22Rv1 (cell line): Measurements from ENCODE around the gene FAM168A.
A peak's percentile ranks its signal among the peaks of the same experiment; 100 is the strongest.

Source experiments
- H3K27ac ChIP-seq: fragments of 450-650 bp; 2 replicates; pipeline ENCODE4 v1.5.1; 2017
- ZFX ChIP-seq: fragments of 450-650 bp; IDR thresholded peaks from 2 replicates; pipeline ENCODE4 v1.6.1; 2017; ENCODE audit warnings: antibody characterized with exemption, borderline replicate concordance
- TF ChIP-seq, protein P1 (sequence below): fragments of 450-650 bp; IDR thresholded peaks from 2 replicates; pipeline ENCODE4 v1.5.1; 2017; ENCODE audit warnings: mild to moderate bottlenecking

Gene FAM168A

DNA sequence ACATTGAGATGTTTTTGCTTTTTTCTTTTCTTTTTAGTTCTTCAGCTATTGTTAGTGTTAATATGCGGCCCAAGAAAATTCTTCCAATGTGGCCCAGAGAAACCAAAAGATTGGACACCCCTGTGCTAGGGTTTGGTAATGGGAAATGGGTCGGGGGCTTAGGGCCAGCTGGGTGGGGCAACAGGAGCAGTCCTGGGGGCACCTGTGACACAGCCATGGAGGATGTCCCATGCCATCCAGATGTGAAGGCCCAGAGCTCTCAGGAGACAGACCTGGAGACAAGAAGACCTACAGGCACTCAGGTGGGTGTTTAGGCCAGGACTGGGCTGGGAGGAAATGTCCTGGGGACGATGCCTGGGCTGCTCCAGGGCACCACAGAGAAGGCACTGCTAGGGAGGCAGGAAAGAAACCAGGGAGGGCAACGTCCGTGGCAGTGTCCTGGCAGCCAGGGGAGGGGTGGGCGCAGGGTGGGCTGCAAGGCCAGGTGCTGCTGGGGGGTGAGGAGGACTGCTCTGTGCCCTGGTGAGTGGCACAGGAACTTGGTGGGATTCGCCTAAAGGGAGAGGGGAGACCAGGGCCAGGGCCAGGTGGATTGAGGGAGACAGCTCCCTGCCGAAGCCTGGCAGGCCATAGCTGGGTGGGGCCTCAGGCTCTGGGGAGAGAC lies 200.3 kb downstream of the FAM168A start:
- H3K27ac ChIP-seq, result no peak overlapping the region
- TF ChIP-seq, protein P1, sequence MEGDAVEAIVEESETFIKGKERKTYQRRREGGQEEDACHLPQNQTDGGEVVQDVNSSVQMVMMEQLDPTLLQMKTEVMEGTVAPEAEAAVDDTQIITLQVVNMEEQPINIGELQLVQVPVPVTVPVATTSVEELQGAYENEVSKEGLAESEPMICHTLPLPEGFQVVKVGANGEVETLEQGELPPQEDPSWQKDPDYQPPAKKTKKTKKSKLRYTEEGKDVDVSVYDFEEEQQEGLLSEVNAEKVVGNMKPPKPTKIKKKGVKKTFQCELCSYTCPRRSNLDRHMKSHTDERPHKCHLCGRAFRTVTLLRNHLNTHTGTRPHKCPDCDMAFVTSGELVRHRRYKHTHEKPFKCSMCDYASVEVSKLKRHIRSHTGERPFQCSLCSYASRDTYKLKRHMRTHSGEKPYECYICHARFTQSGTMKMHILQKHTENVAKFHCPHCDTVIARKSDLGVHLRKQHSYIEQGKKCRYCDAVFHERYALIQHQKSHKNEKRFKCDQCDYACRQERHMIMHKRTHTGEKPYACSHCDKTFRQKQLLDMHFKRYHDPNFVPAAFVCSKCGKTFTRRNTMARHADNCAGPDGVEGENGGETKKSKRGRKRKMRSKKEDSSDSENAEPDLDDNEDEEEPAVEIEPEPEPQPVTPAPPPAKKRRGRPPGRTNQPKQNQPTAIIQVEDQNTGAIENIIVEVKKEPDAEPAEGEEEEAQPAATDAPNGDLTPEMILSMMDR, result no peak

- TF ChIP-seq, protein P1, result no peak
- no peak for TF ChIP-seq ZFX
- no peak overlapping the region for H3K27ac ChIP-seq
Measured at GRCh38 chr11:73396985-73397384, 200.9 kb downstream of the FAM168A start.

DNA sequence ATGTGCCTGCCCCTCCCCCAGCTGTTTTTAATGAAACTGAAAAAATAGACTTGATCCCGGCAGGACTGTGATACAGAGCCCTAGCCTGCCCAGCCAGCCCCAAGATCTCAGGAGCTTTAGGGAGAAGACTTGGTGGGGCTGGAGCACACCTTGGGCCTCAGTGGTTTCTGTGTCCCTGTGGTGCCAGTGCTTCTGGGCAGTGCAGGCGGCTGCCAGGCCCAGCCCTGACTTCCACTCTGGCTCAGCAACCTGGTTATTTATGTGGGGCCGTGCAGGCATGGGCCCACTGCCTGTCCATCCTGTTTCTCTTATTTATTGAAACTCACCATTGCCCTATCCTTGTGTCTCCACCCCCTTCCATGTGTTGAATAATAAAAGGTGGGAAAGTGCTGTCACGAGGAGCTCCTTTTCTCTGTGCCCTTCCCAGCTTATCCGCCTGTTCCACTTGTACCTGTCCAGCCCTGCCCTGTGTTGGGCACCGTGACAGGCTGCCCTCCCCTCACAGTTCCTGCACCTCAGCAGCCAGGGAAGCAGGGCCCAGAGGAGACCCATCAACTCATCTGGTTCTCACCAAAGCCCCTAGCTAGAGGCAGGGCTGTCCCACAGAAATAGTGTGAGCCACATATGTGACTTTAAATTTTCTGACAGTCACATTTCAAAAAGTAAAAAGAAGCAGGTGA lies 201.5 kb downstream of the FAM168A start:
- no peak for TF ChIP-seq ZFX
- TF ChIP-seq, protein P1, result no peak
- H3K27ac ChIP-seq, result no peak overlapping the region

GRCh38 chr11:73395297-73396208 lies 202.4 kb downstream of the FAM168A start:
- no peak overlapping the region for H3K27ac ChIP-seq
- TF ChIP-seq, protein P1, result no peak
- no peak for TF ChIP-seq ZFX

DNA sequence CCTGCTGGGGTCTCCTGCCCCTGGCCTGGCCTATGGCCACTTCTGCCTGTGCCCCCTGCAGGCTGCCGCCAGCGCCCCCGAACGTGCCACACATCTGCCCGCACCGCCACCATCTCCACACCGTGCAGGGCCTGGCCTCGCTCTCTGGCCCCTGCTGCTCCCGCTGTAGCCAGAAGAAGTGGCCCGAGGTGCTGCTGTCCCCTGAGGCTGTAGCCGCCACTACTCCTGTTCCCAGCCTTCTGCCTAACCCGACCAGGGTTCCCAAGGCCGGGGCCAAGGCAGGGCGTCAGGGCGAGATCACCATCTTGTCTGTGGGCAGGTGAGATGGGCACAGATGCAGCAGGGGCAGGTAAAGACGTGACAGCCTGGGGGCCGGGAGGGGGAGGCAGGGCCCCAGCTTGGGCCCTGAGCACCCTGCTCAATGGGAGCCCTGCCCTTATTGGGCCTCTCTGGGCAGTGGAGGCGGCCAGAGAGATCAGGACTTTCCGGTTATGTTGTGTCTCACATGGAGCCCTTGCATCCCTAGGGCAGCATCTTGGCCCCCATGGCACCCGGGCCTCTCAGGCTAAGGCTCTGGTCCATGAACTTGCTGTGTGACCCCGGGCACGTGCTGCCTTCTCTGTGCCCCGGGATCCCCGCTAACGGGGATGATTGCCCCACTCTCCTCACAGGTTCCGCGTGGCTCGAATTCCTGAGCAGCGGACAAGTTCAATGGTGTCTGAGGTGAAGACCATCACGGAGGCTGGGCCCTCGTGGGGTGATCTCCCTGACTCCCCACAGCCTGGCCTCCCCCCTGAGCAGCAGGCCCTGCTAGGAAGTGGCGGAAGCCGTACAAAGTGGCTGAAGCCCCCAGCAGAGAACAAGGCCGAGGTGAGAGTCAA lies 203.3 kb downstream of the FAM168A start:
- H3K27ac ChIP-seq, result no peak overlapping the region
- TF ChIP-seq, protein P1, result no peak
- no peak for TF ChIP-seq ZFX

- no peak for TF ChIP-seq ZFX
- TF ChIP-seq, protein P1, result peak; percentile 80
- no peak overlapping the region for H3K27ac ChIP-seq
Measured at GRCh38 chr11:73393479-73394415, 204.2 kb downstream of the FAM168A start.
